ENCODE measurements around the gene HDAC5.
"Not testable (repeated sequence)": the region's sequence is repeated elsewhere in the genome, so short reads cannot be mapped to it uniquely, and the experiment has no call there.

DNA sequence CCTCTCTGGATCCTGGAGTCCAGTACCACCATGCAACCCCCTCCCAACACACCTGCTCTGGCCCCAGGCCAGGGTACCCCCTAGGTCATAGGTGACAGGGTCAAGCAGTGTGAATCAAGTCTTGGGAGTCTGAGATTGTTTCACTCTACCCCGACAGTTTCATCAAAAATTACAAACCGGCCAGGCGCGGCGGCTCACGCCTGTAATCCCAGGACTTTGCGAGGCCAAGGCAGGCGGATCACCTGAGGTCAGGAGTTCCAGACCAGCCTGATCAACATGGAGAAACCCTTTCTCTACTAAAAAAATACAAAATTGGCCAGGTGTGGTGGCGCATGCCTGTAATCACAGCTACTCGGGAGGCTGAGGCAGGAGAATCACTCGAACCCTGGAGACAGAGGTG lies 3.2 kb downstream of the HDAC5 start:
- TF ChIP-seq, protein P1, sequence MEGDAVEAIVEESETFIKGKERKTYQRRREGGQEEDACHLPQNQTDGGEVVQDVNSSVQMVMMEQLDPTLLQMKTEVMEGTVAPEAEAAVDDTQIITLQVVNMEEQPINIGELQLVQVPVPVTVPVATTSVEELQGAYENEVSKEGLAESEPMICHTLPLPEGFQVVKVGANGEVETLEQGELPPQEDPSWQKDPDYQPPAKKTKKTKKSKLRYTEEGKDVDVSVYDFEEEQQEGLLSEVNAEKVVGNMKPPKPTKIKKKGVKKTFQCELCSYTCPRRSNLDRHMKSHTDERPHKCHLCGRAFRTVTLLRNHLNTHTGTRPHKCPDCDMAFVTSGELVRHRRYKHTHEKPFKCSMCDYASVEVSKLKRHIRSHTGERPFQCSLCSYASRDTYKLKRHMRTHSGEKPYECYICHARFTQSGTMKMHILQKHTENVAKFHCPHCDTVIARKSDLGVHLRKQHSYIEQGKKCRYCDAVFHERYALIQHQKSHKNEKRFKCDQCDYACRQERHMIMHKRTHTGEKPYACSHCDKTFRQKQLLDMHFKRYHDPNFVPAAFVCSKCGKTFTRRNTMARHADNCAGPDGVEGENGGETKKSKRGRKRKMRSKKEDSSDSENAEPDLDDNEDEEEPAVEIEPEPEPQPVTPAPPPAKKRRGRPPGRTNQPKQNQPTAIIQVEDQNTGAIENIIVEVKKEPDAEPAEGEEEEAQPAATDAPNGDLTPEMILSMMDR (IDR thresholded peaks at IDR 0.05; ENCODE audit: borderline replicate concordance, extremely low read depth, low read length, poor library complexity, severe bottlenecking) = not testable (repeated sequence)
- TF ChIP-seq EZH2 (IDR thresholded peaks at IDR 0.05; ENCODE audit: borderline replicate concordance, low read depth, low read length, severe bottlenecking) = not testable (repeated sequence)

All from DND-41 (cell line).